ENCODE measurements around the gene SPANXN5.
"Not testable (repeated sequence)": the region's sequence is repeated elsewhere in the genome, so short reads cannot be mapped to it uniquely, and the experiment has no call there.

Gene SPANXN5, protein sequence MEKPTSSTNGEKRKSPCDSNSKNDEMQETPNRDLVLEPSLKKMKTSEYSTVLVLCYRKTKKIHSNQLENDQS

DNA sequence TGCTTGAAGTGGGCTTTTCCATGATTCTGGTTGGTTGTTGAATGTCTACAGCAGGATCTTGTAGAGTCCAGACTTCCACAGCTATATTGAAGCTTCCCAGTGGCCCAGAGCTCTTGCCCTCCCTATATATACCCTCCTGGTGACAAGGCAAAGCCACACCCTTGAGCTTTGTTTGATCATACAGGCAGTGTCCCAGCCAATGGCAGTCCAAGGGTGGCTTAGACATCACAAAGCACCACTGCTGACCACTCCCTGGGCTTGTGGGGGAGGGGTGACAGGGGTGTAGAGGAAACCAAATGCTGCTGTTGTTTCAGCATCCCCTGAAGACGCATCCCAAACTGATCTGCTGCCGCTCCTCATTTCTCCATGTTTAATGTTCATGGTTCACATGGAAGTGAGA, at the start of gene SPANXN5:
TSS of gene SPANXN5 (minus strand) at position 101 of the 400 bp plus-strand sequence. CDS start at position 22, 79 bp downstream.
- not testable (repeated sequence) for DNase-seq

DNA sequence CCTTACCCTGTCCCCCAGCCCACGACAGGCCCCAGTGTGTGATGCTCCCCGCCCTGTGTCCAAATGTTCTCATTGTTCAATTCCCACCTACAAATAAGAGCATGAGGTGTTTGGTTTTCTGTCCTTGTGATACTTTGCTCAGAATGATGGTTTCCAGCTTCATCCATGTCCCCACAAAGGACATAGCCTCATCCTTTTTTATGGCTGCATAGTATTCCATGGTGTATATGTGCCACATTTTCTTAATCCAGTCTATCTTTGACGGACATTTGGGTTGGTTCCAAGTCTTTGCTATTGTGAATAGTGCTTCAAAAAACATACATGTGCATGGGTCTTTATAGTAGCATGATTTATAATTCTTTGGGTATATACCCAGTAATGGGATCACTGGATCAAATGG, 46.4 kb upstream of the SPANXN5 start:
- not testable (repeated sequence) for DNase-seq

DNA sequence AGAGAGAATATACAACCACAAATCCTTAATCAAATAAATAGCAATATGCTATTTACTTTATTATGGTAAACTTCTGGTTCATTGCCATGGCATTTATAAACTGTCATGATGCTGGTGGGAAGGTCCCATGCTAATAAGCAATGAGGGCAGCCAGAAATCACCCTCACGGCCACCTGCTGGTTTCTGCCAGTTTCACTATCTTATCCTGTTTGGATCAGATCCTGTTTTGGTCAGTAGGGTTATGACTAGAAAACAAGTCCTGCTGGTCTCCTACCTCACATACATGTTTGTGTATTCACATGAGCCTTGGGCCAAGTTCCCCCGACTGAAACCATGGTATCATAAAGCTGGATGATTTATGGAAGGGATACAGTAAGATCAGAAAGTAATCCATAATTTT, 41.9 kb upstream of the SPANXN5 start:
- no peak for DNase-seq

DNA sequence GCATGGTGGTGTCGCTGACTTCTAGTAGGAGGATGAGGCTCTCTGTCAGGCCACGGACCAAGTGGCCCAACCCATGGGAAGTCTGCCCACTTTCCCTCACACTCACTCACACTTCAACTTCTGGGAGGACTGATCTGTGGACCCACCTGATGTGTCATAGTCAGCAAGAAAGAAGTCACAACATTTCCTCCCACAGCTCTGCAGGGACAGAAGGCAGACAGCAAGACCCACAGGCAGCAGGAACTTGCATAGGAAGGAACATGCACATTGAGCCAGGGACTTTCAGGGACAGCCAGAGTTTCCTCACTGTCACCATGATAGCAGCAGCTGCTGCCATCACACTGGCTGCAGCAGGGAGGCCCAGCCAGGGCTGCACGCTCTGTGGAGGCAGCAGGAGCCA, 33.3 kb upstream of the SPANXN5 start:
- no peak for DNase-seq

DNA sequence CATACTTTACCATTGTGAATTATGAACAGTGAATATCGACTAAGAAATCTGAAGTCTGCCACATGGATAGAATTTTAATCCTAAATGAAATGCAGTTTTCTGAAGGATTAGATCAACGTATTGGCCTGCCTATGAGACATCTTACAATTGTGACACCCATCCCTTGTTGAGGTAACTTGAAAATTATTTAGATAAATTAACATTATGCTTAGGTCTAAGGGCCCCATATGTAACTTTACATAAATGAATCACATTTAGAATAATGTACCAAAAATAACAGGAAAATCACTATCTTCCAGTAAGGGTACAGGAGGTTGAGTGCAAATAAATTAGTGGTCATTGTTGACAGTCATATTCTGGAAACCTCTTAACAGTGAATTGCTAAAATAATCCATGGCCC, 27.4 kb upstream of the SPANXN5 start:
- no peak for DNase-seq

DNA sequence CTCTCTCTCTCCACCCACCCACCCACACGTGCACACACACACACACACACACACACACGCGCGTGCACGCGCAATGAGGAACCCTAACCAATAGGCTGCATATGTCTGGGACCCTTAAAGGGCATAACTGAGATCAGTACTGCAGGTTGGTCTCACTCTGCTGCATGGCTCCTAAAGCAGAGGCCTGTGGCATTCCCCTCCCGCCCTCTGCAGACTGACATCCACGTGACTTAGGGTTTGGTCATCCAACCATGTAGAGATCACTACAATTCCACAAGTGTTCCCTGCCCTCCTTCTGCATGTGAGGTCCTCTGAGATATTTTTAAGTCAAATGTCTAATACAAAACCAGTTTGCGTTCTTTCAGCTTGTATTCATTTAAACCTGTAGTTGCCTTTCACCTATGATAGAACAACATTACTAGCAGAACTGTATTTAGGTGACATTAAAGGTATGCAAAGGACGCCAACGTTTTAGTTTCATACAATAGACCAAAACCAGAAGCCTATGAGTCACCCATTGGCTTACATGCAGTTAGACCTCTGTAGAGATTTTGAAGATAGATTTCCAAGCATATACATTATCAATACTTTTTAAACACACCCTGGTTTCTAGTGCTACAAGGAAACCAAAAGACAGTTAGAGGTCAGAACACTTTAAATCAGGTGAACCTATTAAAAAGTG, 24.0 kb upstream of the SPANXN5 start:
- no peak for DNase-seq

DNA sequence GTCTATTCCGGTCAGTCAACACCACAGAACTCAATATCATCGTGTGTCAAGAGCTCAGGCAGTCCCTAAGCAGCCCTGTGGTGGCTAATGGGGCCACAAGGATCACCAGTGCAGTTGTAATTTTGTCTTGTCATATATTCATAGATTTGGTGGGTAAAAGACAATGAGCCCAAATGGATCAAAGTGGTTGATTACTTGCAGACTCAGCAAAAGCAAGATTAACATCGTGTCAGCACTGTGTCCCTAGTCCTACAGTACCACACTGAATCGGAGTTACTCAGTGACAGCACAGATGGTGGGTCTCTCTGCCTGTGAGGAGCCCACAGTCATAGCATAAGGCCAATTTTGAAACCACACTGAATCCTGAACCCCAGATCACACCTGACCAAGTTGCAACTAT, 22.6 kb upstream of the SPANXN5 start:
- DNase-seq: no peak

DNA sequence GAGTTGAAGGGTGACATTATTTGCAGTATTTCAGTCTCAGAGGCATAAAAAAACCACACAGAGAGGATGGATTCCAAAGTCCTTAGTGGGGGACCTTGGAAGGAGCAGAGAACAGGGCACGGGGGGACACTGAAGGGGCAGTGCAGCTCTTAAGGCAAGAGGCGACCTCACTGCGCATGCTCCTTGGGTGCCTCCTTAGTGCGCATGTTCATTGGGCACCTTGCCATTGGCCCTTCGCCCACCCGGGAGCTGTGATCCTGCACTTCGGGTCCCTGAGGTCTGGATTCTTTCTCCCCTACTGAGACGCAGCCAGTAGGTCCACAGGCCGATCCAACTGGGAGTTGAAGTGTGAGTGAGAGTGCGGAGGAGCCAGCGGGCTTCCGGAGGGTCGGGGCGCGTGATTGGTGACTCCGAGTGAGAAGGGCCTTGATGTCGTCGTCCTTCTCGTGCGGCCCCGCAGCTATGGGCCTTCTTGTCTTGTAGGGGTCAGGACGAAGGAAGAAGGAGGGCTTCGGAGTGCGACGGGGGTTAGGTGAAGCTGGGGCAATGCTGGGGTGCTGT, 13.9 kb upstream of the SPANXN5 start, which contains the start of gene XAGE5:
TSS of gene XAGE5 (plus strand) at position 223 of the 561 bp plus-strand sequence. CDS start 1,280 bp downstream, outside the sequence.
- DNase-seq: no peak

DNA sequence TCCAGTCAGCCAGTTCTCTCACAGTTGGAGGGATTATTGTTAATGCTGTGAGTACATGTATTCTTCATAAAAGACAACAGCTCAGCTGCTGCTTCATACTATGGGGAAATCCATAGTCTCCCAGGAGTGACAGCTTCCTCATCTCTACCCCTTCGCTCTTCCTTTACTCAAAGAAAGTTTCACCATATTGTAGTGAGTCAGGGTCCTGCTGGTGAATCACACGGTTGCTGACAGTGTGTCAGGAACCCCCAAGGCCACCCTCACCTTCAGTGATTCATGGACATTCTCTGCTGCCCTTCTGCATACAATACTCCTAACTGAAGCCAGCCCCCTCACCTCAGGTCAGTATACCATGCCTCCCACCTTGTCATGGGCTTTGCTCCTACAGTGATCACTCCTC, 7.6 kb upstream of the SPANXN5 start:
- not testable (repeated sequence) for DNase-seq

DNA sequence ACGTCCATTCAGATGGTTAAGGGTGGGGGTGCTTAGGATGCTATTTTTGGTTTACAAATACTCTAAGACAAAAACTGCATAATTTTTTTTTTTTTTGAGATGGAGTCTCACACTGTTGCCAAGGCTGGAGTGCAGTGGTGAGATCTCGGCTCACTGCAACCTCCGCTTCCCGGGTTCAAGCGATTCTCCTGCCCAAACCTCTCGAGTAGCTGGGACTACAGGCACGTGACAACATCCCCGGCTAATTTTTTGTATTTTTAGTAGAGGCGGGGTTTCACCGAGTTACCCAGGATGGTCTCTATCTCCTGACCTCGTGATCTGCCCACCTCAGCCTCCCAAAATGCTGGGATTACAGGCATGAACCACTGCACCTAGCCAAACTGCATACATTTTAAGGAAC, 23.7 kb downstream of the SPANXN5 start:
- not testable (repeated sequence) for DNase-seq

DNA sequence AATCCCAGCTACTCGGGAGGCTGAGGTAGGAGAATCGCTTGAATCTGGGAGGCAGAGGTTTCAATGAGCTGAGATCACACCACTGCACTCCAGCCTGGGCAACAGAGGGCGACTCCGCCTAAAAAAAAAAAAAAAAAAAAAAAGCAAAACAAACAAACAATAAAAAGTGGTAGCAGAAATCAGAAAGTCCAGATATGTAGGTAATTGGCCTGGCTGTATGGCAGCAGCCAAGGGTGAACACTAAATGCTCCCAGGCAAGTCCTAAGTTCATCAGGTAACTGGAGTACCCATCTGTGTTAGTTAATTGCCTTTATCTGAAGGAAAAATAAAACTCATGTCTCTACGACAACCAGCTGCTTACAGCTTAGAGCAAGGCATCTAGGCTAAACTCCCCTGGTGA, 31.2 kb downstream of the SPANXN5 start:
- not testable (repeated sequence) for DNase-seq

DNA sequence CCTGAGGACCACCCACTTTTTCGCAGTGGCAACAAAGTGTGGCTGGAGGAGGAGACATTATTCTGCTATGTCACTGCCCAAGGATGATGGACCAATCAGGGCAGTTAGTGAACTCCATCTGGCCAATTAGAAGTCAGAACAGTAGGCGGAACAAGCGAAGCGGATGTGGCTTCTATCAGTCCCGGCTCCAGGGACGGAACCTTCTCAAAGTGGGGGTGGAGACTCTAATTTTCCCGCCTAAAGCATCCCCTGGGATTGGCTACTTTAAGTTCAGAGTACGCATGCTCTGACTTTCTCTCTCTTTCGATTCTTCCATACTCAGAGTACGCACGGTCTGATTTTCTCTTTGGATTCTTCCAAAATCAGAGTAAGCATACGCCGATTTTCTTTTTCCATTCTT, 46.3 kb downstream of the SPANXN5 start, which contains the start of gene SSX2B:
TSS of gene SSX2B (plus strand) at position 301 of the 400 bp plus-strand sequence. CDS start 1,429 bp downstream, outside the sequence.
- not testable (repeated sequence) for DNase-seq
